HEK293 (cell line): Measurements from ENCODE around the gene GGPS1.

Experiments
- CTCF ChIA-PET: fragments of 350-600 bp; formaldehyde crosslinking; extraction: SDS; loops from one replicate; lab custom pipeline; 2021; ENCODE audit warnings: antibody characterized with exemption; lab: Yijun Ruan, JAX
- POLR2A ChIA-PET: fragments of 300-600 bp; formaldehyde crosslinking; extraction: SDS; loops from one replicate; lab custom pipeline; 2020; ENCODE audit warnings: antibody characterized with exemption, inconsistent platforms; lab: Yijun Ruan, JAX
- H3K27ac ChIP-seq: fragments of 200-500 bp; sonication (Bioruptor generic); 2 replicates; pipeline ENCODE4 v1.5.1; 2014; ENCODE audit warnings: low read depth, low read length, control low read depth, inconsistent platforms; ENCODE audit errors: extremely low read depth
- H3K36me3 ChIP-seq, 2 experiments: fragments of 200-500 bp in 1 of 2; sonication (Bioruptor generic) in 1 of 2; 1 replicate in 1 of 2; 2 replicates in 1 of 2; pipeline ENCODE4 v1.5.1; 2014 to 2017; ENCODE audit warnings: inconsistent platforms in 2 of 2, low read length in 2 of 2; ENCODE audit not compliant: control insufficient read depth in 2 of 2, insufficient read depth in 1 of 2
- H3K4me1 ChIP-seq: fragments of 200-500 bp; sonication (Bioruptor generic); 2 replicates; pipeline ENCODE4 v1.5.1; 2014; ENCODE audit warnings: mild to moderate bottlenecking, low read length, inconsistent platforms; ENCODE audit not compliant: control insufficient read depth, insufficient read depth
- H3K4me3 ChIP-seq: 2 replicates; pipeline ENCODE4 v1.5.1; 2011; ENCODE audit warnings: low read depth, mild to moderate bottlenecking, control low read depth, low read length, moderate library complexity
- H3K9me3 ChIP-seq: fragments of 200-500 bp; sonication (Bioruptor generic); 2 replicates; pipeline ENCODE4 v1.5.1; 2014; ENCODE audit warnings: low read depth, low read length, inconsistent platforms; ENCODE audit not compliant: control insufficient read depth, insufficient read depth
- CTCF ChIP-seq: fragments of 450-650 bp; formaldehyde crosslinking; IDR thresholded peaks from 2 replicates; pipeline ENCODE4 v1.5.1; 2016; ENCODE audit warnings: missing biosample characterization, missing genetic modification characterization
- FEZF1 ChIP-seq: fragments of 450-650 bp; formaldehyde crosslinking; IDR thresholded peaks from 2 replicates; pipeline ENCODE4 v1.5.1; 2016; ENCODE audit warnings: missing biosample characterization, missing genetic modification characterization
- MYNN ChIP-seq: fragments of 450-650 bp; formaldehyde crosslinking; IDR thresholded peaks from 2 replicates; pipeline ENCODE4 v1.5.1; 2016; ENCODE audit warnings: missing biosample characterization, missing genetic modification characterization, borderline replicate concordance
- SCRT1 ChIP-seq: fragments of 450-650 bp; formaldehyde crosslinking; IDR thresholded peaks from 2 replicates; pipeline ENCODE4 v1.5.1; 2016; ENCODE audit warnings: missing biosample characterization, missing genetic modification characterization, borderline replicate concordance
- SP3 ChIP-seq: fragments of 450-650 bp; formaldehyde crosslinking; IDR thresholded peaks from 2 replicates; pipeline ENCODE4 v1.5.1; 2016; ENCODE audit warnings: missing biosample characterization, missing genetic modification characterization
- ZNF121 ChIP-seq: fragments of 450-650 bp; formaldehyde crosslinking; IDR thresholded peaks from 2 replicates; pipeline ENCODE4 v1.5.1; 2016; ENCODE audit warnings: missing biosample characterization, missing genetic modification characterization
- ZNF18 ChIP-seq: fragments of 450-650 bp; formaldehyde crosslinking; IDR thresholded peaks from 2 replicates; pipeline ENCODE4 v1.5.1; 2016; ENCODE audit warnings: missing biosample characterization, missing genetic modification characterization
- ZNF19 ChIP-seq: fragments of 450-650 bp; formaldehyde crosslinking; IDR thresholded peaks from 2 replicates; pipeline ENCODE4; 2016; ENCODE audit warnings: missing biosample characterization, missing genetic modification characterization, low read depth
- ZNF214 ChIP-seq: fragments of 450-650 bp; formaldehyde crosslinking; IDR thresholded peaks from 2 replicates; pipeline ENCODE4 v1.5.1; 2017; ENCODE audit warnings: missing biosample characterization, mild to moderate bottlenecking, missing genetic modification characterization, borderline replicate concordance
- ZNF280C ChIP-seq: fragments of 450-650 bp; formaldehyde crosslinking; IDR thresholded peaks from 2 replicates; pipeline ENCODE4 v1.5.1; 2016; ENCODE audit warnings: missing biosample characterization, missing genetic modification characterization
- ZNF302 ChIP-seq: fragments of 450-650 bp; formaldehyde crosslinking; IDR thresholded peaks from 2 replicates; pipeline ENCODE4 v1.5.1; 2016; ENCODE audit warnings: missing biosample characterization, missing genetic modification characterization, low read depth
- ZNF335 ChIP-seq: fragments of 450-650 bp; formaldehyde crosslinking; conservative IDR thresholded peaks from 2 replicates; pipeline ENCODE4 v1.5.1; 2016; ENCODE audit warnings: missing biosample characterization, missing genetic modification characterization
- ZNF488 ChIP-seq: fragments of 450-650 bp; formaldehyde crosslinking; IDR thresholded peaks from 2 replicates; pipeline ENCODE4 v1.5.1; 2016; ENCODE audit warnings: missing biosample characterization, missing genetic modification characterization
- ZNF549 ChIP-seq: fragments of 450-650 bp; IDR thresholded peaks from 2 replicates; pipeline ENCODE4 v1.5.1; 2018; ENCODE audit warnings: missing biosample characterization, missing genetic modification characterization, mild to moderate bottlenecking, inconsistent platforms, moderate library complexity
- ZNF660 ChIP-seq: fragments of 450-650 bp; IDR thresholded peaks from 2 replicates; pipeline ENCODE4 v1.5.1; 2018; ENCODE audit warnings: missing biosample characterization, mild to moderate bottlenecking, missing genetic modification characterization
- ZNF704 ChIP-seq: fragments of 450-650 bp; formaldehyde crosslinking; IDR thresholded peaks from 2 replicates; pipeline ENCODE4 v1.5.1; 2016; ENCODE audit warnings: missing biosample characterization, missing genetic modification characterization
- ZNF707 ChIP-seq: fragments of 450-650 bp; formaldehyde crosslinking; IDR thresholded peaks from 2 replicates; pipeline ENCODE4 v1.5.1; 2016; ENCODE audit warnings: missing biosample characterization, missing genetic modification characterization
- ZNF747 ChIP-seq: fragments of 450-650 bp; formaldehyde crosslinking; IDR thresholded peaks from 2 replicates; pipeline ENCODE4 v1.5.1; 2016; ENCODE audit warnings: missing biosample characterization, missing genetic modification characterization
- ZNF776 ChIP-seq: fragments of 450-650 bp; formaldehyde crosslinking; IDR thresholded peaks from 2 replicates; pipeline ENCODE4 v1.5.0; 2017; ENCODE audit warnings: missing biosample characterization, missing genetic modification characterization, borderline replicate concordance
- ZSCAN18 ChIP-seq: fragments of 450-650 bp; formaldehyde crosslinking; IDR thresholded peaks from 2 replicates; pipeline ENCODE4 v1.5.1; 2016; ENCODE audit warnings: missing biosample characterization, missing genetic modification characterization

The GGPS1 gene

GRCh38 chr1:235325854-235326253 lies 2.5 kb upstream of the GGPS1 start (continued):
- TF ChIP-seq ZNF488 (tag by site-specific recombination) (no peak), ZNF335 (tag by site-specific recombination) (no peak), CTCF (no peak), ZNF704 (no peak)

- peaks cover 35% of the 10 kb centered on the region for H3K4me1 ChIP-seq
- H3K36me3 ChIP-seq, result peaks cover 9 to 26% of the 10 kb centered on the region in 2 experiments
- POLR2A ChIA-PET, result interaction anchor here (0.6 to 1.2 kb wide), 4 partner anchors 24 to 71 kb away, joined by 3 to 6 read pairs (median 3); partner anchors contain the start of gene TBCE
- peak overlapping the region; percentile 95 for H3K27ac ChIP-seq
- peak overlapping the region; percentile 97 for H3K4me3 ChIP-seq
- CTCF ChIA-PET, result interaction anchor here (0.8 to 3.4 kb wide), 2 partner anchors 68 to 90 kb away, joined by 3 to 23 read pairs; no protein-coding TSS in a partner anchor
- no peaks in the 10 kb centered on the region for H3K9me3 ChIP-seq
- TF ChIP-seq MYNN (tag by site-specific recombination) (no peak; the same call in 1 of the 2 replicates), ZNF707 (tag by site-specific recombination) (no peak), ZNF121 (tag by site-specific recombination) (no peak), ZNF19 (tag by site-specific recombination) (no peak), SP3 (tag by site-specific recombination) (no peak), ZNF214 (no peak), ZNF549 (no peak), ZNF747 (no peak), ZNF776 (tag by site-specific recombination) (no peak), FEZF1 (tag by site-specific recombination) (no peak), ZNF660 (tag by site-specific recombination) (peak; percentile 78), ZNF302 (no peak), ZNF18 (tag by site-specific recombination) (0 out of 2 replicates have a peak, but pooled peaks have one; percentile 18), SCRT1 (tag by site-specific recombination) (no peak), ZSCAN18 (no peak), ZNF280C (no peak)
Observed at GRCh38 chr1:235326719-235327558, 1.4 kb upstream of the GGPS1 start.
